HepG2 (cell line): ENCODE results near the gene ZNF765. TPM values are rescaled to one million over a fixed set of nuclear protein-coding genes. Genes with fewer than 3 reads are reported as not detected.
"Not testable (repeated sequence)": the region's sequence is repeated elsewhere in the genome, so short reads cannot be mapped to it uniquely, and the experiment has no call there.

Experiments used
- ATAC-seq: fragments of 200-7000 bp; cut with Tn5 transposase; 3 replicates; pipeline ENCODE4 v1.9.1; 2020; ENCODE audit warnings: mild to moderate bottlenecking, moderate library complexity
- BruUV-seq: library from RNA; stranded (reverse); fragments of 400-500 nt; replicated peaks from 2 replicates; lab custom pipeline; 2021; lab: Mats Ljungman, UMichigan
- CTCF ChIA-PET: fragments of 300-600 bp; formaldehyde crosslinking; extraction: SDS; loops from one replicate; lab custom pipeline; 2021; ENCODE audit warnings: low total read pairs, inconsistent platforms, low intra/inter-chr PET ratio; lab: Yijun Ruan, JAX
- POLR2A ChIA-PET: fragments of 350-600 bp; sonication (Branson Sonifier 250); formaldehyde crosslinking; loops from one replicate; lab custom pipeline; 2020; ENCODE audit warnings: antibody characterized with exemption, inconsistent platforms; lab: Yijun Ruan, JAX
- DNase-seq: peaks from one replicate; pipeline ENCODE4 v3.0.0-alpha.2; 2015; ENCODE audit warnings: low spot score
- FAIRE-seq: peaks from 3 replicates; lab custom pipeline; 2011; peaks lifted over from hg19 to GRCh38; lab: Jason Lieb, UNC
- H2AFZ ChIP-seq: one replicate; pipeline ENCODE4 v1.6.1; 2011; ENCODE audit warnings: low read length, inconsistent platforms
- H3K27ac ChIP-seq: fragments of 300-600 bp; 3 replicates; pipeline ENCODE4 v1.8.0; 2011; ENCODE audit warnings: mixed run types, mild to moderate bottlenecking, mixed read lengths, low read length, inconsistent platforms; ENCODE audit not compliant: insufficient read depth; ENCODE audit errors: extremely low read length
- H3K27me3 ChIP-seq, 2 experiments: fragments of 200-600 bp in 1 of 2; 2 replicates in 1 of 2; 3 replicates in 1 of 2; pipeline versions ENCODE4 v1.6.0 to v1.8.0; 2011; ENCODE audit warnings: low read length in 2 of 2, mild to moderate bottlenecking in 2 of 2, moderate library complexity in 2 of 2, inconsistent platforms in 1 of 2; ENCODE audit not compliant: insufficient read depth in 2 of 2, control insufficient read depth in 1 of 2
- H3K36me3 ChIP-seq, 2 experiments: fragments of 200-600 bp in 1 of 2; replicated peaks in 1 of 2; 2 replicates in 1 of 2; 3 replicates in 1 of 2; pipeline versions ENCODE4 v1.5.1 to v1.8.0; 2011; ENCODE audit warnings: low read length in 2 of 2, inconsistent platforms in 1 of 2; ENCODE audit not compliant: insufficient read depth in 2 of 2, control insufficient read depth in 1 of 2
- H3K4me1 ChIP-seq: 2 replicates; pipeline ENCODE4 v1.5.1; 2012; ENCODE audit warnings: low read length, inconsistent platforms; ENCODE audit not compliant: insufficient read depth
- H3K4me2 ChIP-seq: 2 replicates; pipeline ENCODE4 v1.6.0; 2011; ENCODE audit warnings: low read depth, low read length, inconsistent platforms
- H3K4me3 ChIP-seq, 3 experiments: fragments of 200-600 bp in 1 of 3; sonication (generic), shearing (Covaris generic) in 1 of 3; replicated peaks in 1 of 3; 2 replicates each; pipeline ENCODE4 v1.5.1; 2011 to 2016; ENCODE audit warnings: low read length in 3 of 3, inconsistent platforms in 2 of 3, low read depth in 2 of 3, mild to moderate bottlenecking in 2 of 3, control low read depth in 1 of 3, mixed read lengths in 1 of 3; ENCODE audit not compliant: insufficient read depth in 1 of 3
- H3K79me2 ChIP-seq: one replicate; pipeline ENCODE4 v1.6.1; 2011; ENCODE audit warnings: low read length, inconsistent platforms; ENCODE audit not compliant: insufficient read depth
- H3K9ac ChIP-seq: 2 replicates; pipeline ENCODE4 v1.6.0; 2011; ENCODE audit warnings: mild to moderate bottlenecking, low read depth, low read length, inconsistent platforms; ENCODE audit not compliant: insufficient read depth
- H3K9me3 ChIP-seq: 2 replicates; pipeline ENCODE4 v1.5.1; 2012; ENCODE audit warnings: mild to moderate bottlenecking, low read length
- H4K20me1 ChIP-seq: 2 replicates; pipeline ENCODE4 v1.6.0; 2011; ENCODE audit warnings: inconsistent platforms, mild to moderate bottlenecking, low read length, moderate library complexity; ENCODE audit not compliant: insufficient read depth
- ERF ChIP-seq: IDR thresholded peaks from 2 replicates; pipeline ENCODE4 v1.6.1; 2018; ENCODE audit warnings: missing biosample characterization, missing genetic modification reagents
- FOXP4 ChIP-seq: sonication (generic); formaldehyde crosslinking; IDR thresholded peaks from 2 replicates; pipeline ENCODE4 v1.4.0; 2020; ENCODE audit warnings: missing genetic modification reagents
- HOXA3 ChIP-seq: sonication (generic); formaldehyde crosslinking; IDR thresholded peaks from 2 replicates; pipeline ENCODE4 v1.5.0; 2020; ENCODE audit warnings: missing genetic modification reagents
- LCORL ChIP-seq, 2 experiments: fragments of 450-650 bp in 1 of 2; sonication (generic) in 1 of 2; formaldehyde crosslinking in 1 of 2; IDR thresholded peaks; 2 replicates each; pipeline versions ENCODE4 v1.5.0 to v1.6.1; 2017 to 2020; ENCODE audit warnings: antibody characterized with exemption in 1 of 2, missing genetic modification reagents in 1 of 2
- PITX1 ChIP-seq: sonication (generic); formaldehyde crosslinking; IDR thresholded peaks from 2 replicates; pipeline ENCODE4 v1.5.1; 2020; ENCODE audit warnings: mild to moderate bottlenecking, missing genetic modification reagents
- SAP130 ChIP-seq: IDR thresholded peaks from 2 replicates; pipeline ENCODE4 v1.6.1; 2016; ENCODE audit warnings: low read depth
- SOX13 ChIP-seq, 3 experiments: fragments of 450-650 bp in 1 of 3; sonication (generic) in 1 of 3; formaldehyde crosslinking in 1 of 3; IDR thresholded peaks in 2 of 3; conservative IDR thresholded peaks in 1 of 3; 2 replicates each; pipeline versions ENCODE4 v1.5.0 to v1.6.1; 2016 to 2020; ENCODE audit warnings: antibody characterized with exemption in 1 of 3, mild to moderate bottlenecking in 1 of 3, missing compliant biosample characterization in 1 of 3, missing genetic modification reagents in 1 of 3, moderate library complexity in 1 of 3
- ZFX ChIP-seq: sonication (generic); formaldehyde crosslinking; IDR thresholded peaks from 2 replicates; pipeline ENCODE4 v1.4.0; 2020; ENCODE audit warnings: mild to moderate bottlenecking, low read depth, missing genetic modification reagents, moderate library complexity
- ZNF143 ChIP-seq: sonication (generic); formaldehyde crosslinking; IDR thresholded peaks from 2 replicates; pipeline ENCODE4 v1.4.0; 2020; ENCODE audit warnings: missing genetic modification reagents
- ZNF614 ChIP-seq: IDR thresholded peaks from 2 replicates; pipeline ENCODE4 v1.6.1; 2018; ENCODE audit warnings: missing biosample characterization, missing genetic modification reagents, inconsistent platforms, borderline replicate concordance
- WGBS: methylation state at CpG from one replicate; pipeline ENCODE4 v1.1.6; 2017; ENCODE audit warnings: low lambda C conversion rate; 5-methylcytosine and 5-hydroxymethylcytosine counted together
- in situ Hi-C: cut with HindIII; loops from 2 replicates; pipeline ENCODE4 v1.10.0; 2017; ENCODE audit warnings: low pct_unique_long_range_greater_than_20kb; ENCODE audit not compliant: extremely low pct_ligation_motif_present
- intact Hi-C: fragments of 100-400 bp; cut with micrococcal nuclease; formaldehyde crosslinking; loops from one replicate; pipeline ENCODE4 v1.10.0; 2022; ENCODE audit not compliant: unreplicated experiment
- polyA plus RNA-seq, 8 experiments: library from polyadenylated mRNA; depleted of rRNA in 3 of 8; stranded (reverse) in 7 of 8; unstranded in 1 of 8; fragments of >200 nt; fragmentation: Illumina TruSeq in 4 of 8; extraction: Trizol in 4 of 8; gene quantifications; 2 replicates each; pipeline versions ENCODE4 v1.2.1 to v1.2.3, GENCODE V29; 2011 to 2016; ENCODE audit warnings: low read depth in 4 of 8, missing spikeins in 1 of 8, mixed read lengths in 1 of 8; ENCODE audit not compliant: insufficient read depth in 1 of 8
- total RNA-seq, 5 experiments: library from RNA; depleted of rRNA; stranded (reverse); fragments of >200 nt; fragmentation: Illumina TruSeq; extraction: Trizol; gene quantifications; 2 replicates each; pipeline ENCODE4 v1.2.3, GENCODE V29; 2016; ENCODE audit warnings: low read depth in 1 of 5

ZNF765 gene
- total and polyA plus RNA-seq, 2 of the 13 experiments (the other 11 are each of a cell fraction or from before 2014, with no cell fraction given): 5.0 to 14.5 TPM

- TF ChIP-seq ZFX (CRISPR knock-in tag): peak; percentile 31; the same call in 1 of the 2 replicates
- not testable (repeated sequence) for TF ChIP-seq LCORL (IDR thresholded peaks at IDR 0.05)
- TF ChIP-seq LCORL (CRISPR knock-in tag; IDR thresholded peaks at IDR 0.05): peak; percentile 47; the same call in 1 of the 2 replicates
- 0 out of 2 replicates have a peak, but pooled peaks have one; percentile 27 for TF ChIP-seq HOXA3
- TF ChIP-seq ERF: 0 out of 2 replicates have a peak, but pooled peaks have one; percentile 33
- TF ChIP-seq PITX1 (CRISPR knock-in tag): peak; percentile 96
- peak; percentile 51 for TF ChIP-seq ZNF143
- peak; percentile 35; the same call in 1 of the 2 replicates for TF ChIP-seq FOXP4 (CRISPR knock-in tag)
- 0 out of 2 replicates have a peak, but pooled peaks have one; percentile 17 for TF ChIP-seq ZNF614
- TF ChIP-seq SAP130 (CRISPR knock-in tag): peak; percentile 56
- TF ChIP-seq SOX13 (IDR thresholded peaks at IDR 0.05): peak; percentile 71
- peak in 1 of 2 experiments; percentile 86; a peak in 2 of 4 replicates for TF ChIP-seq SOX13 (CRISPR knock-in tag; conservative IDR thresholded peaks at IDR 0.05 in 1 of 2, IDR thresholded peaks at IDR 0.05 in 1 of 2)
- TF ChIP-seq, all 625 proteins: peak for 36; not testable (repeated sequence) for 589
These were observed 48.9 kb downstream of the ZNF765 start (continued) for GRCh38 chr19:53443809-53444208.

- POLR2A ChIA-PET, H3K79me2 ChIP-seq, H3K9me3 ChIP-seq, CTCF ChIA-PET, H4K20me1 ChIP-seq, H2AFZ ChIP-seq, FAIRE-seq, in situ Hi-C loops, H3K9ac ChIP-seq, intact Hi-C loops, ATAC-seq, H3K27ac ChIP-seq, H3K27me3 ChIP-seq, H3K4me2 ChIP-seq, BruUV-seq, H3K4me3 ChIP-seq, DNase-seq: not testable (repeated sequence)
- Histone ChIP-seq H3K4me1 (peaks cover 28% of the 10 kb centered on the region), H3K36me3 (peaks cover 11 to 40% of the 10 kb centered on the region in 2 experiments; a peak in 4 of 5 replicates)
- WGBS: 91% methylated on average over 5 of the region's 5 CpGs
These were observed 52.2 kb downstream of the ZNF765 start for GRCh38 chr19:53447196-53447595.
